Measurements from ENCODE around the gene ZNF155.

DNA sequence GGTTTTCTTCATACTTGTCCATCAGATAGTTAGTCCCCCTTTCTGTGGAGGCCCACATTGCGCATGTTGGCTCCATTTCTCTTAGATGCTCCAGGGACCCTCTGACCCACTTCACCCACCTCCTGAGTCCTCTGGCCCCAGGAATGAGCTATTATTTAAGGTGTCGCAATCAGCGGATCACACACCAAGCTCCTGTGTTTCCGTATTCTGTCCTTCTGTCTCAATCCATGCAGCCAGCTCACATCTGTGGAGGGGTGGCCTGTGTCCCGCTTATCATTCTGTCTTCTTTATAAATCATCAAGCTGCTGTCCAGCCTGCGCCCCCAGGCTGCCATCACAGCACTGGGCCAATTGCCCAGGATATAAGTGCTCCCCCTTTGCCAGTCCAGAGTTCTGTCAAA lies 23.5 kb downstream of the ZNF155 start:
- TF ChIP-seq, protein P1, sequence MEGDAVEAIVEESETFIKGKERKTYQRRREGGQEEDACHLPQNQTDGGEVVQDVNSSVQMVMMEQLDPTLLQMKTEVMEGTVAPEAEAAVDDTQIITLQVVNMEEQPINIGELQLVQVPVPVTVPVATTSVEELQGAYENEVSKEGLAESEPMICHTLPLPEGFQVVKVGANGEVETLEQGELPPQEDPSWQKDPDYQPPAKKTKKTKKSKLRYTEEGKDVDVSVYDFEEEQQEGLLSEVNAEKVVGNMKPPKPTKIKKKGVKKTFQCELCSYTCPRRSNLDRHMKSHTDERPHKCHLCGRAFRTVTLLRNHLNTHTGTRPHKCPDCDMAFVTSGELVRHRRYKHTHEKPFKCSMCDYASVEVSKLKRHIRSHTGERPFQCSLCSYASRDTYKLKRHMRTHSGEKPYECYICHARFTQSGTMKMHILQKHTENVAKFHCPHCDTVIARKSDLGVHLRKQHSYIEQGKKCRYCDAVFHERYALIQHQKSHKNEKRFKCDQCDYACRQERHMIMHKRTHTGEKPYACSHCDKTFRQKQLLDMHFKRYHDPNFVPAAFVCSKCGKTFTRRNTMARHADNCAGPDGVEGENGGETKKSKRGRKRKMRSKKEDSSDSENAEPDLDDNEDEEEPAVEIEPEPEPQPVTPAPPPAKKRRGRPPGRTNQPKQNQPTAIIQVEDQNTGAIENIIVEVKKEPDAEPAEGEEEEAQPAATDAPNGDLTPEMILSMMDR (IDR thresholded peaks at IDR 0.05): no peak
- TF ChIP-seq POLR2A (IDR thresholded peaks at IDR 0.05): no peak

Measured in thyroid gland (tissue), 4 donors.